Rectal smooth muscle tissue (tissue), 1 donor: Measurements from ENCODE around the gene DUSP22.
"Not testable (repeated sequence)": the region's sequence is repeated elsewhere in the genome, so short reads cannot be mapped to it uniquely, and the experiment has no call there.

ENCODE experiments used
- H3K27ac ChIP-seq: one replicate; pipeline ENCODE4 v1.7.0; 2013; ENCODE audit warnings: low read depth, low read length, inconsistent platforms
- H3K27me3 ChIP-seq: one replicate; pipeline ENCODE4 v1.7.0; 2013; ENCODE audit warnings: low read length; ENCODE audit not compliant: control insufficient read depth, insufficient read depth
- H3K36me3 ChIP-seq: one replicate; pipeline ENCODE4 v1.7.0; 2013; ENCODE audit warnings: low read length; ENCODE audit not compliant: control insufficient read depth, insufficient read depth
- H3K4me1 ChIP-seq: one replicate; pipeline ENCODE4 v1.7.0; 2013; ENCODE audit warnings: low read length; ENCODE audit not compliant: control insufficient read depth, insufficient read depth
- H3K4me3 ChIP-seq: one replicate; pipeline ENCODE4 v1.7.0; 2013; ENCODE audit warnings: low read length
- H3K9ac ChIP-seq: one replicate; pipeline ENCODE4 v1.7.0; 2013; ENCODE audit warnings: low read length

DUSP22 gene

DNA sequence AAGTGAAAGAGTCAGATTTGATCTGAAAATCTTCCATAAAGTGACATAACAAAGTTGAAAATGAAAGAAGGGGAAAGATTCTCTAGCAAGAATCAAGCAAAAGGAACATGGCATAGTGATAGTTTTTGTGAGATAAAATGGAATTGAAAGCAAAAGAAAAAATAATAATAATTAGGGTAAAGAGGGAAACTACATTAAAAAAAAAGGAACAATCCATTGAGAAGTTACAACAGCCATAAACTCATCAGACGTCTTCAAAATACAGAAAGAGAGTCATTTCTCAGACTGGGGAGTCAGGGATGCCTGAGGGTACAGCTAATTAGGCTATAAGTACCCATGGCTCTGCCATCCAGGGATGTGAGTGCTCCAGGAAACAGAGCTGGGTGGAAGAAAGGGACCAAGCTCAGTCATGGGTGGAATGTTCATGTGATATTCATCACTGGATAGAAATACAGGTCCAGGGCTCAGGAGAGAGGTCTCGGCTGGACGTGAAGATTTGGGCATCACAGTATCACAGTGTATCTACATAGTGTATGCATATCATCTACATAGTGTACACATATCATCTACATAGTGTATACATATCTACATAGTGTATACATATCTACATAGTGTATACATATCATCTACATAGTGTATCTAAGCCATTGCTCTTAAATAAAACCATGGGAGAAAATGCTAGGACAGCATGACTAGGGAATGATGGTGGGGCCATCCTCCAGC is 29.4 kb downstream of the DUSP22 start:
- H3K4me3 ChIP-seq: no peak overlapping the region
- H3K4me1 ChIP-seq: no peaks in the 10 kb centered on the region
- H3K27me3 ChIP-seq: no peaks in the 10 kb centered on the region
- H3K36me3 ChIP-seq: no peaks in the 10 kb centered on the region
- no peak overlapping the region for H3K9ac ChIP-seq
- no peak overlapping the region for H3K27ac ChIP-seq

DNA sequence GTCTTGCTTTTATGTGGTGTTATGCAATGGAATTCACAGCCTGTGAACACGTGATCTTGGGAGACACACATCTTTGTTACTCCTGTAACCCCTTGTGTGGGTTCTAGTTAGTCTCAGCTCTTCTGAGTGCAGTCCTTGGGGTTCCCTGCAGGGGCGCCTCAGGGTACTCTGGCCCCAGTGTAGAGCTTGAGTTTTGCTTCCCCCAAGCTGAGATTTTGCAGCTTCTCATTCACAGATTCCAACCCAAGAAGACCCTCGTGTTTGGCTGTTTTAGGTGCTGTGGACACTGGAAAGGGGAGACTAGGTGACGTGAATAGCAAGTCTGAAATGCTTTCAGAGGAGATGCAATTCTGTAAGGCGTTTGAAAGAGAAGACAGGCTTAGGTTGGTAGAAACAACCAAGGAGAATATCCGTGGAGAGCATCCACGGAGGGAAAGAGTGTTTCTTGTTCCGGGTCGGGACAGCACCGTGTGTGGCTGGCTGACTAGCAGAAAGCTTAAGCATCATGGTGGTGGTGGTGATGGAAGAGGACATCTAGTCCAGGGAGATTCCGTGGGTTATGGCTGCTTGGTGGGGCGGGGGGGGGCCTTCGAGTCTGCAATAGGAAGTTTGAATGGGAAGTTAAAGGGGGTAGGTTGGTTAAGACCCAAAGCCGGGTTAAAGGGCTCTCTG is 30.1 kb downstream of the DUSP22 start:
- H3K4me1 ChIP-seq: peaks cover 4% of the 10 kb centered on the region
- H3K27ac ChIP-seq: no peak overlapping the region
- H3K9ac ChIP-seq: no peak overlapping the region
- no peaks in the 10 kb centered on the region for H3K27me3 ChIP-seq
- H3K36me3 ChIP-seq: no peaks in the 10 kb centered on the region
- H3K4me3 ChIP-seq: no peak overlapping the region

DNA sequence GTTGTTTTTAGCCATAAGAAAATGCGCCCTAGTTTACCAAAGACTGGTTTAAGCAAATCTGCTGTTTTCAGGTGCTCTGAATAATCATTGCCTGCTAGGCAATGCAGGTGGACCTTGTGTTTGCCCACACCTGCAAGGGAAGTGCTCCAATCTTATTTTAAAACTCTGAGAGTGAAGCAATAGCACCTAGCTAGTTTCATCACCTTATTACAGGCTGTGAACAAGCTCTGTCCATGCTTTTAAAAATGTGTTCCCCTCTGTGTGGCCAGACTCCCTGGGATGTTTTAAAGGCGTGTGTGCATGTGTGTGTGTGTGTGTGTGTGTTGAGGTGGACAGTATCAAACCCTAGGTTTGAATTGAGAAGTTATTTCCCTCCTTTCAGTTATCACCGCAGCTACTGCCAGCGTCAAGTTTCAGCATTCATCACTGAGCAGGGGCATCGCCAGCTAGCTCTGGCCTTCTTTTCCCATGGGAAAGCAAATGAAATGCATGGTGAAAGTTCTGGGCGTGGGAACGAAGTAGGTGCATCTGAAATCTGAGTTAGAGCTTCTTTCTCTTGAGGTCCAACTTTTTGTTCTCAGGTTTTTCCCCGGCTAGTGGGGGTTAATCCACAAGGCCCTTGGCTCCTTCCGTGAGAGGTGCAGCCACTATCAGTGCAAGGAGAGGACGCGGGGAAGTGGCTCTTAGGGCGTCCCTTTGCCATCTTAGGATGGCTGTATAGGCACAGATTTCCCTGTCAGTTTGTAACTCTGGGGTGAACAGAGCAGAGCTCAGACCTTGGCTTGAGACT is 30.8 kb downstream of the DUSP22 start:
- H3K4me3 ChIP-seq: no peak overlapping the region
- no peak overlapping the region for H3K9ac ChIP-seq
- H3K36me3 ChIP-seq: no peaks in the 10 kb centered on the region
- H3K27ac ChIP-seq: no peak overlapping the region
- no peaks in the 10 kb centered on the region for H3K27me3 ChIP-seq
- peaks cover 8% of the 10 kb centered on the region for H3K4me1 ChIP-seq

DNA sequence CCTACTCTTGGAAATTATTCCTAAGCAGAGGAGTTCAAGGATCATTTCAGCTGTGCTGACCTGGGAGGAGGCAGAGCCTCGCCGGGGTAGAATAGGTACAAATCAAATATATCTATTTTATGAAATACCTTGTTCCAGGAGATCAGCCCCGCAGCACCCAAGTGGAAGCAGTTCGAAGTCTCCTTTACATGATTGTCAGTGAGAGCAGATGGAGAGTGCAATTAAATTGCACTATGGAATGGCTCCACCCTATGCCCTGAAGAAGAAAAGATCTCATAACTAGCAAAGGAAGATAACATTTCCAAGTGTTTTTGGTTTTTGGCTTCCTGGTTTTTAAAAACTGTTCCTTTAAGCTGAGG is 31.4 kb downstream of the DUSP22 start:
- H3K36me3 ChIP-seq: no peaks in the 10 kb centered on the region
- H3K27me3 ChIP-seq: no peaks in the 10 kb centered on the region
- no peak overlapping the region for H3K4me3 ChIP-seq
- peaks cover 10% of the 10 kb centered on the region for H3K4me1 ChIP-seq
- H3K27ac ChIP-seq: no peak overlapping the region
- H3K9ac ChIP-seq: no peak overlapping the region

DNA sequence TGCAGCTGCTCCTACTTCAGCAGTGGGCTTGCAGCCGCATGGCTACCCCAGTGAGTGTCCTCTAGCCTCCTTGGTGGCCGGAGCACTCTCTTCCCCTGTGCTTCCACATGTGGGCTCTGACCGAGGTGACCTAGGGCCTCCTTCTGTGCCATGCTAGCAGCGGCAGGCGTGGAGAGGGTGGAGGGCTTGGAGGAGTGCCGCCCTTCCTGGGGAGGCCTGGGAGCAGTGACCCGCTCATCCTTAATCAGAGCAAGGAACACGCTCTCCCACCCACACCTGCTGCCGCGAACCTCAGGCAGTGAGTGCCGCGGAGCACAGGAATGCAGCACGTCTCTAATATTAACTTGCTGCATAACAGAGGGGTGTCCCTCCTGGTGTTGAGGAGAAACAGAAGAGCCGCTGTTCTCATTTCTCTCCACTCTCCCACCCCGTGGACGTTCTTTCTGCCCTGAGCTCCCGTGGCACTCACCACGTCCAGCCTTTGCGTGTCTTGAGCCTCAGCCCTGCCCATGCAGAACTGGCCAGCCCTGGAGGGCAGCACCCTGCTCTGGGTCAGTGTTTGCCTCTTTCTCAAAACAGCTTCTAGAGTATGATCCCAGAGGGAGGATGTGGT is 31.9 kb downstream of the DUSP22 start:
- no peak overlapping the region for H3K27ac ChIP-seq
- H3K9ac ChIP-seq: no peak overlapping the region
- no peak overlapping the region for H3K4me3 ChIP-seq
- H3K4me1 ChIP-seq: peaks cover 10% of the 10 kb centered on the region
- H3K36me3 ChIP-seq: no peaks in the 10 kb centered on the region
- H3K27me3 ChIP-seq: no peaks in the 10 kb centered on the region

DNA sequence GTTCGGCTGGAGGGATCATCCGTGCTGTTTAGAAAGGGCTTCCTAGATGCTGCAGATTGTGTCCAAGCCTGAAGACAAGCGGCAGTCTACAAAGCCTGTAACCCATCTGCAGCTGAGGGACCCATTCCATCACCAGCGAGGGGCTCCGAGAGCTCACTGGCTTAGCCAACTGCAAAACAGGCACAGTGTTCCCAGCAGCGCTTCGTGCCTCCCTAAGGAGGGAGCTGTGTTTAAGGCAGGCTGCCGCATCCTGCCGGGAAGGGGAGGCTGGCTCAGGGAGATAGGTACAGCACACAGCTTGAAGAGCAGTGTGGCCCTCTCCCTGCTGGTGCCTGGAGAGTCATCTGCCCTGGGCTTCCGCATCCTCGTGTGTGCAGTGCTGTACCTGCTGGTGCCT is 32.4 kb downstream of the DUSP22 start:
- Histone ChIP-seq H3K27ac (no peak overlapping the region), H3K4me3 (no peak overlapping the region), H3K4me1 (peaks cover 10% of the 10 kb centered on the region), H3K9ac (no peak overlapping the region), H3K36me3 (no peaks in the 10 kb centered on the region), H3K27me3 (no peaks in the 10 kb centered on the region)

DNA sequence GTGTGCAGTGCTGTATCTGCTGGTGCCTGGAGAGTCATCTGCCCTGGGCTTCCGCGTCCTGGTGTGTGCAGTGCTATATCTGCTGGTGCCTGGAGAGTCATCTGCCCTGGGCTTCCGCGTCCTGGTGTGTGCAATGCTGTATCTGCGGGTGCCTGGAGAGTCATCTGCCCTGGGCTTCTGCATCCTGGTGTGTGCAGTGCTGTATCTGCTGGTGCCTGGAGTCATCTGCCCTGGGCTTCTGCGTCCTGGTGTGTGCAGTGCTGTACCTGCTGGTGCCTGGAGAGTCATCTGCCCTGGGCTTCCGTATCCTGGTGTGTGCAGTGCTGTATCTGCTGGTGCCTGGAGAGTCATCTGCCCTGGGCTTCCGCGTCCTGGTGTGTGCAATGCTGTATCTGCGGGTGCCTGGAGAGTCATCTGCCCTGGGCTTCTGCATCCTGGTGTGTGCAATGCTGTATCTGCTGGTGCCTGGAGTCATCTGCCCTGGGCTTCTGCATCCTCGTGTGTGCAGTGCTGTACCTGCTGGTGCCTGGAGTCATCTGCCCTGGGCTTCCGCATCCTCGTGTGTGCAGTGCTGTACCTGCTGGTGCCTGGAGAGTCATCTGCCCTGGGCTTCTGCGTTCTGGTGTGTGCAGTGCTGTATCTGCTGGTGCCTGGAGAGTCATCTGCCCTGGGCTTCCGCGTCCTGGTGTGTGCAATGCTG is 33.0 kb downstream of the DUSP22 start:
- H3K4me3 ChIP-seq, H3K9ac ChIP-seq, H3K36me3 ChIP-seq, H3K27me3 ChIP-seq, H3K27ac ChIP-seq: not testable (repeated sequence)
- H3K4me1 ChIP-seq: peaks cover 13% of the 10 kb centered on the region

DNA sequence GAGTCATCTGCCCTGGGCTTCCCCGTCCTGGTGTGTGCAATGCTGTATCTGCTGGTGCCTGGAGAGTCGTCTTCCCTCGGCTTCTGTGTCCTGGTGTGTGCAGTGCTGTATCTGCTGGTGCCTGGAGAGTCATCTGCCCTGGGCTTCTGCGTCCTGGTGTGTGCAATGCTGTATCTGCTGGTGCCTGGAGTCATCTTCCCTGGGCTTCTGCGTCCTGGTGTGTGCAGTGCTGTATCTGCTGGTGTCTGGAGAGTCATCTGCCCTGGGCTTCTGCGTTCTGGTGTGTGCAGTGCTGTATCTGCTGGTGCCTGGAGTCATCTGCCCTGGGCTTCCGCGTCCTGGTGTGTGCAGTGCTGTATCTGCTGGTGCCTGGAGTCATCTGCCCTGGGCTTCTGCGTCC is 33.8 kb downstream of the DUSP22 start:
- H3K4me3 ChIP-seq, H3K36me3 ChIP-seq, H3K27me3 ChIP-seq, H3K27ac ChIP-seq, H3K9ac ChIP-seq: not testable (repeated sequence)
- peaks cover 18% of the 10 kb centered on the region for H3K4me1 ChIP-seq

DNA sequence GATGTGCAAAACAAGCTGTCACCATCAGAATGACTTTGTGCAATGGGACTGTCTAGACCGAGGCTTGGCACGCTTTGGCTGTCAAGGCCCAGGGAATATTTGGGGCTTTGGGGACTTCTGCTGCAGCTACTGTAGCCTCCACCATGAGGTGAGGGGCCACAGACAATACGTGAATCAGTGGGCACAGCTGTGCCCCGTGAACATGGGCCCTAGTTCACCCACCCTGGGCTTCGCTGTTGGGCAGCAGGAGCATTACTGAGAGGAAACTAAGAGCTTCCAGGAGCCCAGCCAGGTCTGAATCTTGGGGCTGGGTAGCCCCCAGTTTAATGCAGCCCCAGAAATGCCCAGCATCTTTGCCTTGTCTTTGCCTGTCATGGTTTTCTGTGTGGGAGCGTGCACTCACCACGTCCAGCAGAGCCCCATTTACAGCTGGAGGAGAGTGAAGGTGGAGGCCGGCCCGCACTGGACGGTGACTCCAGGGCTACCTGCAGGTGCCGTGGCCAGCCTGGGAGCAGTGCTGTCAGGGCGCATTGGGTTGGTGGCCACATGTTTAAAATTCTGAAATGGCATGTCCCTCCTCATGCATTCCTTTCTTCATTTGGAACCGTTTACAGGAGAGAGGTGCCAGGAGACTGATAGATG is 34.7 kb downstream of the DUSP22 start:
- no peaks in the 10 kb centered on the region for H3K27me3 ChIP-seq
- H3K27ac ChIP-seq: no peak overlapping the region
- no peaks in the 10 kb centered on the region for H3K36me3 ChIP-seq
- H3K4me3 ChIP-seq: no peak overlapping the region
- H3K9ac ChIP-seq: no peak overlapping the region
- H3K4me1 ChIP-seq: peaks cover 21% of the 10 kb centered on the region

DNA sequence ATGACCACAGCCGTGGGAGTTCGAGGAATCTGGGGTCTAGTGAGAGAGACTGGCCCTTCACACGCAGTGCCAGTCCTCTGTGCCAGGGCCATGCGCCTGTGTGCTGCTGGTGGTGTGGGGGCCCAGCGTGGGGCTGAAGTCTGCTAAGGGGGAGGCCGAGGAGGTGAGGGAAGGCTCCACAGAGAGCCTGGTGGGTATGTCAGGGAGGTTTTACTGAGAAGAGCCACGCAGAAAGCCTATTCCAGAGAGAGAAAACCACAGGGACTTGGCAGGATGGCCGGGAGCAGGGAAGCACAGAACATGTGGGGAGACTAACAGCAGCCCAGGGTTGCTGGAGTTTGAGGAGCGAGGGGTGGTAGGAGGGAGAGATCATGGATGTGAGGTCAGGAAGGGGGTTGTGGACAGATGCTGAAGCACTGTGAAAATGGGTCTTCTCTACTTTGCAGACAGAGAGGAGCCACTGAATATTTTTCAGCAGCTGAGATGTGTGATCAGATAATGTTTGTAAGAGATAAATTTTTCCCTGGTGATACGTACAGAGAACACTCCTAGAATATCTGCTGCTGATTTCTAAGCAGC is 35.3 kb downstream of the DUSP22 start:
- Histone ChIP-seq H3K4me1 (peaks cover 21% of the 10 kb centered on the region), H3K27ac (peak overlapping the region; percentile 46), H3K27me3 (no peaks in the 10 kb centered on the region), H3K36me3 (no peaks in the 10 kb centered on the region), H3K4me3 (no peak overlapping the region), H3K9ac (peak overlapping the region; percentile 33)

DNA sequence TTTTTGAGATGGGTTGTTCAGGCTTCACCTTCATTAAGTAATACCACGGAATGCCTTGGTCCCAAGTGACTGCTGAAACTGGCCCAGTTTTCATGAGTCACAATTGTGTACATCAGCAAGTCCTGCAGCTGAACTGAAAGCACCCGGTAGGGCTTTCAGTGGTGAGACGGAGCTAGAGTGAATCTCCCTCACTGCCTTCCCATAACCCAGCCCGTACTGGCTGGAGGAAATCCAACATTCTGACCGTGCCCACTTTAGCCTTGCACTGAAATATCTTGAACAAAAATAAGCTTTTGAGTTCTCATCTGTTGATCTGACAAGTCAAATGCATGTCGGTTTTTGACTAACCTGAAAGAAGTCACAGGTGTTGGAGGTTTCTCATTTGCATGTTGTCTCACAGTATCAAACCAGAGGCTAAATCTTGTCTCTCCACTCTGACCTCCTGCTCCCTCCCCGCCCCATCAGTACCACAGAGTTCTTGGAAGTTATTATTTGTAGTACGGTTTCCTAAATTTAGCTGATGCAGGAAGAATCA is 35.9 kb downstream of the DUSP22 start:
- H3K27me3 ChIP-seq: no peaks in the 10 kb centered on the region
- no peak overlapping the region for H3K4me3 ChIP-seq
- peaks cover 21% of the 10 kb centered on the region for H3K4me1 ChIP-seq
- peak overlapping the region; percentile 46 for H3K27ac ChIP-seq
- no peaks in the 10 kb centered on the region for H3K36me3 ChIP-seq
- H3K9ac ChIP-seq: no peak overlapping the region
